ENCODE measurements around the gene BLOC1S5. TPM values are rescaled to one million over a fixed set of nuclear protein-coding genes. Genes with fewer than 3 reads are reported as not detected.

The BLOC1S5 gene
- total and polyA plus RNA-seq, 2 of the 13 experiments (the other 11 are each of a cell fraction or from before 2014, with no cell fraction given) = 10.5 to 41.5 TPM

GRCh38 chr6:8064638-8065518 lies 689 bp upstream of the BLOC1S5 start (continued):
- TF ChIP-seq PAX8 (CRISPR knock-in tag; IDR thresholded peaks at IDR 0.05; ENCODE audit: borderline replicate concordance) (0 out of 2 replicates have a peak, but pooled peaks have one; percentile 76), AFF4 (CRISPR knock-in tag; IDR thresholded peaks at IDR 0.05) (no peak), TERF1 (CRISPR knock-in tag; IDR thresholded peaks at IDR 0.05) (no peak), GFI1 (CRISPR knock-in tag; IDR thresholded peaks at IDR 0.05; ENCODE audit: borderline replicate concordance) (0 out of 2 replicates have a peak, but pooled peaks have one; percentile 4), SETDB1 (CRISPR knock-in tag; IDR thresholded peaks at IDR 0.05; ENCODE audit: borderline replicate concordance) (no peak), FOXP1 (IDR thresholded peaks at IDR 0.05) (no peak), FOXP1 (CRISPR knock-in tag; IDR thresholded peaks at IDR 0.05) (no peak), GRHL1 (CRISPR knock-in tag; conservative IDR thresholded peaks at IDR 0.05) (no peak), SRSF1 (optimal IDR thresholded peaks at IDR 0.05; ENCODE audit: low read depth, low read length) (no peak), POLR2AphosphoS5 (IDR thresholded peaks at IDR 0.05; ENCODE audit: low read depth, low read length) (peak; percentile 94), TEF (CRISPR knock-in tag; IDR thresholded peaks at IDR 0.05) (peak; percentile 69), CHD4 (IDR thresholded peaks at IDR 0.05; ENCODE audit: borderline replicate concordance, low read length) (peak; percentile 90; the same call in 1 of the 2 replicates), ZBED4 (CRISPR knock-in tag; IDR thresholded peaks at IDR 0.05; ENCODE audit: borderline replicate concordance) (no peak), ZNF468 (CRISPR knock-in tag; IDR thresholded peaks at IDR 0.05) (no peak), ZNF709 (CRISPR knock-in tag; IDR thresholded peaks at IDR 0.05) (no peak), RARA (CRISPR knock-in tag; IDR thresholded peaks at IDR 0.05) (no peak)
